Activated CD4-positive, CD25-positive, alpha-beta regulatory T cell treated with anti-CD3 and anti-CD28 coated beads, Interleukin-2, amount 50 U/mL, for 16 hours (primary cell): ENCODE measurements around the gene XPO5.
"Not testable (repeated sequence)": the region's sequence is repeated elsewhere in the genome, so short reads cannot be mapped to it uniquely, and the experiment has no call there.

Source experiments
- DNase-seq: peaks from one replicate; pipeline ENCODE4 v3.0.0-alpha.2; 2020; ENCODE audit warnings: low read depth, low spot score

XPO5 gene

DNA sequence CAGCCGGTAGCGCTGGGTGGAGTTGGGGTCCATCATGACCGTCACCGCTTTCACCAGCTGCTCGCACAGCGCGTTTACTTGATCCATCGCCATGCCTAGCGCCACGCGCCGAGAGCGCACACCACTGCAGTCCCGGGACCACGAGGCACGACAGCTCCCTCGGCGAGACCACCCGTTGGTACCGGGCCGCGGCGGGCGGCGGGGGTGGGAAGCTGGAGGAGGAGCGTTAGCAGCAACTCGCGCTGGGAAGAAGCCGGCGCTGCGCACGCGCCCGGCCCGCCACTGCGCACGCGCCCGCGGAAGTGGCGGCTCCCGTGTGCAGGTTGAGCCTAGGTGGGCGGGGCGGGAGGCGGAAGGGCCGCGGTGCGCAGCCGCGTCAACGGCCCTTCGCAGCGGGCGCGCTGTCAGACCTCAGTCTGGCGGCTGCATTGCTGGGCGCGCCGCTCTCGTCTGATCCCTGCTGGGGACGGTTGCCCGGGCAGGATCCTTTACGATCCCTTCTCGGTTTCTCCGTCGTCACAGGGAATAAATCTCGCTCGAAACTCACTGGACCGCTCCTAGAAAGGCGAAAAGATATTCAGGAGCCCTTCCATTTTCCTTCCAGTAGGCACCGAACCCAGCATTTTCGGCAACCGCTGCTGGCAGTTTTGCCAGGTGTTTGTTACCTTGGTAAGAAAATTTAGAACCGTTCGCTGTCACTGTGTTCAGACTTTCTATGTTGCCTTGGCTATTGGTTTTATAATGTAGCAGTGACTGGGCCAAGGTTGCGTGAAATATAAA lies at the start of gene XPO5, which contains the start of gene POLH:
TSS of gene XPO5 (minus strand) at position 267 of the 780 bp plus-strand sequence. CDS start at position 93, 174 bp downstream.
TSS of gene POLH (plus strand) at position 414 of the 780 bp plus-strand sequence. CDS start 6,135 bp downstream, outside the sequence.
- DNase-seq: peak; percentile 80

DNA sequence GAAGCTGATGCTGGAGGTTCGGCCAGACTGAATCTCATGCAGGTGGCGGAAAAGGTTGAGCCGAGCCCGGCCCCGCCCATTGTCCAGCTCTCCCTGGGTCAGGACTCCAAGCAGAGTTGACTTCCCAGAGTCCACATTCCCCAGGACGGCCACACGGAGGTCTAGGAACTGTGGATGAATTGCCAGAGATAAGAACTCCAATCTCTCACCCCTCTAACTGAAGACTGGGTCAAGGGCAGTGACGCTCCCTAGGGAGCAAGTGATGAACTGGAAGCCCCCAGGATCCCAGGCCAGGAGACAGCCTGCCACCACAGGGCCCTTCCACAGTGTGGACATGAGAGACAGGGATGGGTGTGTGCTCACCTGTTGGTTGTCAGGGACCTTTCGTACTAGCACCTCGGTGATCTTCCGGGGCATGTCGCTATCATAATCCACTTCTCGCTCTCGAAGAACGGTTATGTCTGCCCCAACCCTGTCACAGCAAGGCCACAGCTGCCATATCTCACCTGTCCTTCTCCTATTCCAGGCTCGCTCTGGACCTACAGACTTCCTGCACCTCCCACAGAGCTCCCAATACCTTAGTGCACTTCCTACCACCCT lies 49.7 kb upstream of the XPO5 start:
- DNase-seq: no peak

DNA sequence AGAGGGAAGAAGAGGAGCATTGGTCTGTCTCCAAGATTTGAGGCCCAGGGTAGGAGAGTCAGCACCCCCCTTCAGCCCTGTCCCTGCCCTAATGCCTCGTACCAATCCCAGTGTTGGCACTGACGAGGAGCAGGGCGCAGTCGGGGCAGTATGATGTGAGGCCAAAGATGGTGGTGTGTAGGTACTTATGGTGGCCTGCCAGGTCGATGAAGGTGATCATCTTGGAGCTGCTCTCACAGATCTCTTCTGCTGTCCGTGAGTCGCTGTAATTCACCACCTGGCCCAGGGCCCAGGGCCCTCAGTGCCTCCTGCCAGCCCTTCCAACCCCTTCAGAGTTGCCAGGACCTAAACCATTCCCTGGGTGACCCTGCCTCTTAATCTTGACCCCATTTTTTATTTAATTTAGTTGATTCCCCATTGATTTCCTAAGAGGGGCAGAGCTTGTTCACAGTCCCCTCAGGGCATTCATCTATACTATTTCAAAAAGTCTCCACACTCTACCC lies 49.0 kb upstream of the XPO5 start:
- no peak for DNase-seq

GRCh38 chr6:43623880-43624785 lies 48.3 kb upstream of the XPO5 start:
- DNase-seq: no peak

- DNase-seq: no peak
Measured at GRCh38 chr6:43622541-43622940, 46.7 kb upstream of the XPO5 start.

GRCh38 chr6:43621836-43622180 lies 46.0 kb upstream of the XPO5 start:
- DNase-seq: no peak

DNA sequence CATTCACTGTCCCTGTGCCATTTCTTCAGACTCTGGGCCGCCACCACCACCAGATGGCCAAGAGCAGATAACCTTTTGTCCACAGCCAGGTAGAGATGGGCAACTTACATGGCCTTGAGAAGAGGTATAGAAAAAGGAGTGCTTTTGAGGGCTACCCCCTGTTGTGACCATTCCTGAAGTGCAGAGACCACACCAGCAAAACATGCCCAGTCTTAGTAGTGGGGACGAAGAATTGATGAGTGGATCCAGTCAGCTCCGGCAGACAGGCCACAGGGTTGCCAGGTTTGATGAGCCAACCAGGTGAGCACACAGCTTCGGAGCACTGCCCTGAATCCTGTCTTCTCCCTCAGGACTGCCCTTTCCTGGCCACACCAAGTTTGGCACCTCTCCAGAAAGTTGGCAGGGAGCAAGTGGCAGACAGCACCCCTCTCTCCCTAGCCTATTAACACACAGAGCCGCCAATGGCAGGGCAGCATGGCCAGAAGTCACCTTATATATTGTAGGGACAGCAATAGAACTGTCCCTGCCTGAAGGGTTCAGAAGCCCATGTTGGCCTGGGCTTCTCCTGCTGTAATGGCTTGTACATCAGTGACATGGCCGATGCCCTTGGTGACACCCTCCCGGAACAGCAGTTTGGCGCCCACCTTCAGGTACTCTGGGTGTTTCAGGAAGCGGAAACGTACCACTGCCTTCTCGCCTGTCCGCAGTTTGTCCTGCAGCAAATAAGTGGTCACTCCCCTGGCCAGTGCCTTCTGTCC lies 45.4 kb upstream of the XPO5 start:
- DNase-seq: no peak

DNA sequence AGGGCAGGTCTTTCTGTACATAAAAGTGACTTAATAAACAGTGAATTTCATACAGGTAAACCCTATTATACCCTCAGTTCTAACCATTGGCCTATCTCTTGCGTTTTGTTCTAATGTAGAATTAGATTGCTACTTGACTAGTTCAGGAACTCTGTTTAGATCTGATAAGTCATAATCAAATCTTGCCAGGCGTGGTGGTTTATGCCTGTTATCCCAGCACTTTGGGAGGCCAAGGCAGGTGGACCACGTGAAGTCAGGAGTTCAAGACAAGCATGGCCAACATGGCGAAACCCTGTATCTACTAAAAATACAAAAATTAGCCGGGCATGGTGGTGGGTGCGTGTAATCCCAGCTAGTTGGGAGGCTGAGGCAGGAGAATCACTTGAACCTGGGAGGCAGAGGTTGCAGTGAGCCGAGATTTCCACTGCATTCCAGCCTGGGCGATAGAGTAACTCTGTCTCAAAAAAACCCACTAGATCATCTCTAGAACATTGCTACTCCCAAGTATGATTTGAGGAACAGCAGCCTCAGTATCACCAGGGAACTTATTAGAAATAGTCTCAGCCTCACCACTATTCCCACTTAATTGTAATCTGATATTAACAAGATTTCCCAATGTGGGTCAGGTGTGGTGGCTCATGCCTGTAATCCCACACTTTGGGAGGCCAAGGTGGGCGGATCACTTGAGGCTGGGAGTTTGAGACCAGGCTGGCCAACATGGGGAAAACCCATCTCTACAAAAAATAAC lies 41.1 kb upstream of the XPO5 start:
- no peak for DNase-seq

DNA sequence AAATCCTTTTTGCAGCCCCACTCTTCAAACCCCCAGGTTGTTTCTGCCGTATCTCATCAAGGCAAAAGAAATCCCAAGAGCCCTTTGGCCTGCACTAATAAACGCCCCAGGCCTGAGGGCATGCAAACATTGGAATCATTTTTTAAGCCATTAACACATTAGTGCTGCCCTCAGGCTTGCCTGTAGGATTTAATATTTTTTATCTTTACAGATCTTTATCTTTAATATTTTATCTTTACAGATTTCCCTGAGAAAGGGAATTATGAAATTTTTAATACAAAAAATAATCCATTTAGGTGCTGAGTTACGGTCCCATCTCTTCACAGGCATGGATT lies 38.5 kb upstream of the XPO5 start:
- no peak for DNase-seq

DNA sequence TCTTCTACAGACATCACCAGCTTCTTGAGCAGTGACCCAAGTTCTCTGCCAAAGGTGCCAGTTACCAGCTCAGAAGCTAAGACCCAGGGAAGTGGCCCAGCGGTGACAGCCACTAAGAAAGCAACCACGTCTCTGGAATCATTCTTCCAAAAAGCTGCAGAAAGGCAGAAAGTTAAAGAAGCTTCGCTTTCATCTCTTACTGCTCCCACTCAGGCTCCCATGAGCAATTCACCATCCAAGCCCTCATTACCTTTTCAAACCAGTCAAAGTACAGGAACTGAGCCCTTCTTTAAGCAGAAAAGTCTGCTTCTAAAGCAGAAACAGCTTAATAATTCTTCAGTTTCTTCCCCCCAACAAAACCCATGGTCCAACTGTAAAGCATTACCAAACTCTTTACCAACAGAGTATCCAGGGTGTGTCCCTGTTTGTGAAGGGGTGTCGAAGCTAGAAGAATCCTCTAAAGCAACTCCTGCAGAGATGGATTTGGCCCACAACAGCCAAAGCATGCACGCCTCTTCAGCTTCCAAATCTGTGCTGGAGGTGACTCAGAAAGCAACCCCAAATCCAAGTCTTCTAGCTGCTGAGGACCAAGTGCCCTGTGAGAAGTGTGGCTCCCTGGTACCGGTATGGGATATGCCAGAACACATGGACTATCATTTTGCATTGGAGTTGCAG lies 38.0 kb upstream of the XPO5 start:
- DNase-seq: no peak

DNA sequence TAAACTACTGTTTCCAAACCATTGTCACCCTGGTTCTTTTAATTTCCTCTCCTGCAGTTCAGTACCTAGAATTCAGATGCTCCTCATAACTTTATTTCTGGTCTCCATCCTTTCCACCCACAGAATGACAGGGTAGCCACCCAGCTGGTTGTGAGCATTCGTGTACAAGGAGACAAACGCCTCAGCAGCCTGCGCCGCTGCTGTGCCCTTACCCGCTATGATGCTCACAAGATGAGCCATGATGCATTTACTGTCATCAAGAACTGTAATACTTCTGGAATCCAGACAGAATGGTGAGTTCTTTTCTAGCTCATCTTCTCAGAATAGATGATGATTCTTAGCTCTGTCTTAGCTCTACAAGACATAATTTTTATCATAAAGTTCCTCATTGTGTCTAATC lies 34.6 kb upstream of the XPO5 start:
- no peak for DNase-seq

DNA sequence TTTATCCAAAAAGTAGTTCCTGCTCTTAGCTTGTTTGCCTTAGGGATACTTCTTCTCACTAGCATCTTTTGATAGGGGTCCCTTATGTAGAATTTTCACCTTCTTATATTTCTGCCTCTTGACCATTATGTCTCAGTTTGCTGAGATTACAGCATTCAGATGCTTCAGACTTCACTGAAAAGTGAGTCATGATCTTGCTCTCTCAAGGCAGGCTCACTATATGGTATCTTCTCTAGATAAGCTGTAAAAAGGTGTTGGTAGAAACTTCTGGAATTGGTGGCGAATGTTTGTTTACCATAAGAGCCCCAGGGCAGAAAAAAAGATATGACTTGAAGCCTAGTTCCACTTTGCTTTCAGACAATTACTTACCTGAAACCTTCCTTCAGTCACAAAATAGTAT lies 33.6 kb upstream of the XPO5 start:
- DNase-seq: no peak

- no peak for DNase-seq
Measured at GRCh38 chr6:43608807-43609206, 33.0 kb upstream of the XPO5 start.

- peak; percentile 30 for DNase-seq
Measured at GRCh38 chr6:43608310-43608763, 32.5 kb upstream of the XPO5 start.

DNA sequence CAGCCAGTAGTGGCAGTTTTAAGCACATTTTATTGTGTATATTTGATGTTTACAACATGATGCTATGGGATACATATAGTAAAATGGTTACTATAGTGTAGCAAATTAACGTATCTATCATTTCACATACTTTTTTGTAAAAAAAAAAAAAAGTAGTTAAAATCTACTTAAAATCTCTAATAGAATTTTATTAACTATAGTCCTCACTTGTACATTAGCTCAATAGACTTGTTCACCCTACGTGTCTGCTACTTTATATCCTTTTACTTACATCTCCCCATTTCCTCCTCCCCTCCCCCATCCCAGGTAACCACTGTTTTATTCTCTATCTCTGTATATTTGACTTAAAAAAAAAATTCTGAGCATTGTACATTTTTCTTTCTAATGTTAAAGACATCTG lies 30.2 kb upstream of the XPO5 start:
- no peak for DNase-seq

- DNase-seq: no peak
Measured at GRCh38 chr6:43604174-43604573, 28.3 kb upstream of the XPO5 start.

GRCh38 chr6:43600595-43600994 lies 24.8 kb upstream of the XPO5 start:
- no peak for DNase-seq

GRCh38 chr6:43593938-43594337 lies 18.1 kb upstream of the XPO5 start:
- no peak for DNase-seq

GRCh38 chr6:43589564-43589963 lies 13.7 kb upstream of the XPO5 start:
- not testable (repeated sequence) for DNase-seq

GRCh38 chr6:43588194-43588593 lies 12.4 kb upstream of the XPO5 start:
- no peak for DNase-seq
